ENCODE data around the gene CSKMT.

CSKMT gene

GRCh38 chr11:62621567-62622470 is 43.3 kb upstream of the CSKMT start, which contains the start of gene B3GAT3:
B3GAT3 (minus strand) TSS chr11:62621986; CDS start chr11:62621947, 39 bp downstream.
- Histone ChIP-seq H3K4me1 (ENCODE audit: insufficient read depth, low read length) (peaks cover 21% of the 10 kb centered on the region), H3K4me2 (ENCODE audit: insufficient read depth, low read length) (peak within 1 kb of the TSS; percentile 81), H2AFZ (ENCODE audit: low read depth, low read length) (peak within 1 kb of the TSS; percentile 65), H3K79me2 (ENCODE audit: insufficient read depth, low read length) (peaks cover 19% of the 10 kb centered on the region), H3K27me3 (ENCODE audit: insufficient read depth, low read length, poor library complexity) (no peaks in the 10 kb centered on the region), H4K20me1 (ENCODE audit: insufficient read depth, low read length) (no peaks in the 10 kb centered on the region), H3K9ac (ENCODE audit: low read depth, low read length) (peak within 1 kb of the TSS; percentile 89), H3K36me3 (ENCODE audit: insufficient read depth, low read length) (peaks cover 28% of the 10 kb centered on the region), H3K9me3 (ENCODE audit: insufficient read depth, low read length, severe bottlenecking) (no peaks in the 10 kb centered on the region), H3K27ac (ENCODE audit: low read length) (peak within 1 kb of the TSS; percentile 74), H3K4me3 (ENCODE audit: low read depth in 1 of 2, low read length in 2 of 2) (peak within 1 kb of the TSS; percentile 56 to 77)
- DNase-seq (peak; percentile 91), ATAC-seq (ENCODE audit: insufficient read depth, low read depth) (peak; percentile 85)
- TF ChIP-seq EZH2 (IDR thresholded peaks at IDR 0.05; ENCODE audit: borderline replicate concordance, low read depth, low read length, severe bottlenecking) (no peak), CTCF (IDR thresholded peaks at IDR 0.05; ENCODE audit: borderline replicate concordance, extremely low read depth, low read length, poor library complexity, severe bottlenecking) (peak; percentile 2)

GRCh38 chr11:62622476-62623089 is 42.5 kb upstream of the CSKMT start:
- Histone ChIP-seq H3K27ac (ENCODE audit: low read length) (peak overlapping the region; percentile 74), H3K27me3 (ENCODE audit: insufficient read depth, low read length, poor library complexity) (no peaks in the 10 kb centered on the region), H3K79me2 (ENCODE audit: insufficient read depth, low read length) (peaks cover 19% of the 10 kb centered on the region), H3K36me3 (ENCODE audit: insufficient read depth, low read length) (peaks cover 32% of the 10 kb centered on the region), H3K4me3 (ENCODE audit: low read depth in 1 of 2, low read length in 2 of 2) (0 out of 4 replicates have a peak overlapping the region, but pooled peaks of 1 of the 2 experiments have one; percentile 77), H2AFZ (ENCODE audit: low read depth, low read length) (peak overlapping the region; percentile 65; the same call in 1 of the 2 replicates), H4K20me1 (ENCODE audit: insufficient read depth, low read length) (no peaks in the 10 kb centered on the region), H3K9me3 (ENCODE audit: insufficient read depth, low read length, severe bottlenecking) (no peaks in the 10 kb centered on the region), H3K4me2 (ENCODE audit: insufficient read depth, low read length) (peak overlapping the region; percentile 81; the same call in 1 of the 2 replicates), H3K9ac (ENCODE audit: low read depth, low read length) (peak overlapping the region; percentile 89; the same call in 1 of the 2 replicates), H3K4me1 (ENCODE audit: insufficient read depth, low read length) (peaks cover 21% of the 10 kb centered on the region)
- DNase-seq (no peak), ATAC-seq (ENCODE audit: insufficient read depth, low read depth) (no peak)
- TF ChIP-seq EZH2 (IDR thresholded peaks at IDR 0.05; ENCODE audit: borderline replicate concordance, low read depth, low read length, severe bottlenecking): no peak
- no peak for TF ChIP-seq CTCF (IDR thresholded peaks at IDR 0.05; ENCODE audit: borderline replicate concordance, extremely low read depth, low read length, poor library complexity, severe bottlenecking)

DNA sequence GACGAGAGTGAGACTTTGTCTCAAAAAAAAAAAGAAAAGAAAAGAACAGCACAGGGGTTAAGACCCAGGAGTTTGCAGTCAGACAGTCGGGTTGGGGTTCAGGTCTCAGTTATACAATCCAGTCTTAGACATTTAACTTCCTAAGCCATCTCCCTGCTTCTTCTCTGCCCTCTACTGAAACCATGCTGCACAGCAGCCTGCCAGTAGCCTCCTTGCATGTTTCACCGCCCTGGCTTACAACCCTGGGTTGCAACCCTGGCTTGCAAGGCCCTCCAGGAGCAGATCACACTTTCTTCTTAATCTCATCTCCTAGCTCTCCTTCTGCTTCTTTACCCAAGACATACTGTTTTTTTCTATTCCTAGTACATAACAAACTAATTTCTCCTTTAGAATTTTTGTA is 37.4 kb upstream of the CSKMT start:
- Histone ChIP-seq H3K27ac (ENCODE audit: low read length) (no peak overlapping the region), H3K4me3 (ENCODE audit: low read depth in 1 of 2, low read length in 2 of 2) (no peak overlapping the region), H3K9me3 (ENCODE audit: insufficient read depth, low read length, severe bottlenecking) (no peaks in the 10 kb centered on the region), H4K20me1 (ENCODE audit: insufficient read depth, low read length) (peaks cover 4% of the 10 kb centered on the region; the same call in 1 of the 2 replicates), H3K27me3 (ENCODE audit: insufficient read depth, low read length, poor library complexity) (no peaks in the 10 kb centered on the region), H3K4me1 (ENCODE audit: insufficient read depth, low read length) (no peaks in the 10 kb centered on the region), H3K9ac (ENCODE audit: low read depth, low read length) (no peak overlapping the region), H3K4me2 (ENCODE audit: insufficient read depth, low read length) (no peak overlapping the region), H3K36me3 (ENCODE audit: insufficient read depth, low read length) (peaks cover 76% of the 10 kb centered on the region), H3K79me2 (ENCODE audit: insufficient read depth, low read length) (no peaks in the 10 kb centered on the region; the same call in 1 of the 2 replicates), H2AFZ (ENCODE audit: low read depth, low read length) (no peak overlapping the region)
- DNase-seq: no peak
- ATAC-seq (ENCODE audit: insufficient read depth, low read depth): 0 out of 3 replicates have a peak, but pooled peaks have one; percentile 40
- TF ChIP-seq CTCF (IDR thresholded peaks at IDR 0.05; ENCODE audit: borderline replicate concordance, extremely low read depth, low read length, poor library complexity, severe bottlenecking): peak; percentile 31
- TF ChIP-seq EZH2 (IDR thresholded peaks at IDR 0.05; ENCODE audit: borderline replicate concordance, low read depth, low read length, severe bottlenecking): no peak
